ENCODE measurements around the gene RADIL.

The RADIL gene

GRCh38 chr7:4883033-4883371, 514 bp downstream of the RADIL start:
- no peak for DNase-seq (ENCODE audit: low spot score)

GRCh38 chr7:4882169-4883032, 1.1 kb downstream of the RADIL start:
- DNase-seq (ENCODE audit: low spot score) = no peak

- no peak for DNase-seq (ENCODE audit: low spot score)
Measured at GRCh38 chr7:4880218-4880617, 3.3 kb downstream of the RADIL start.

GRCh38 chr7:4879396-4880081, 4.0 kb downstream of the RADIL start:
- DNase-seq (ENCODE audit: low spot score) = no peak

- DNase-seq (ENCODE audit: low spot score) = no peak
Measured at GRCh38 chr7:4878336-4879335, 4.9 kb downstream of the RADIL start.

GRCh38 chr7:4876586-4876985, 6.9 kb downstream of the RADIL start:
- no peak for DNase-seq (ENCODE audit: low spot score)

GRCh38 chr7:4875391-4875790, 8.1 kb downstream of the RADIL start:
- no peak for DNase-seq (ENCODE audit: low spot score)

GRCh38 chr7:4873071-4873944, 10.2 kb downstream of the RADIL start:
- no peak for DNase-seq (ENCODE audit: low spot score)

- no peak for DNase-seq (ENCODE audit: low spot score)
Measured at GRCh38 chr7:4871930-4872675, 11.4 kb downstream of the RADIL start.

- no peak for DNase-seq (ENCODE audit: low spot score)
Measured at GRCh38 chr7:4871056-4871680, 12.3 kb downstream of the RADIL start.

GRCh38 chr7:4868493-4868892, 15.0 kb downstream of the RADIL start:
- DNase-seq (ENCODE audit: low spot score) = no peak

GRCh38 chr7:4866528-4867496, 16.7 kb downstream of the RADIL start:
- no peak for DNase-seq (ENCODE audit: low spot score)

- DNase-seq (ENCODE audit: low spot score) = no peak
Measured at GRCh38 chr7:4862156-4862555, 21.4 kb downstream of the RADIL start.

- DNase-seq (ENCODE audit: low spot score) = no peak
Measured at GRCh38 chr7:4861673-4862072, 21.8 kb downstream of the RADIL start, which contains the start of gene PAPOLB. Gene PAPOLB (minus strand): TSS chr7:4862030. CDS start chr7:4861810, 220 bp downstream.

GRCh38 chr7:4861227-4861626, 22.3 kb downstream of the RADIL start:
- no peak for DNase-seq (ENCODE audit: low spot score)

- no peak for DNase-seq (ENCODE audit: low spot score)
Measured at GRCh38 chr7:4857189-4857588, 26.3 kb downstream of the RADIL start.

GRCh38 chr7:4856336-4857057, 27.0 kb downstream of the RADIL start:
- DNase-seq (ENCODE audit: low spot score) = no peak

- DNase-seq (ENCODE audit: low spot score) = no peak
Measured at GRCh38 chr7:4854916-4855315, 28.6 kb downstream of the RADIL start.

Measured in CD4-positive, alpha-beta T cell treated with Interleukin-2 at 100 ng/mL for 4 hours (primary cell).